ENCODE data around the gene OR13H1.
"Not testable (repeated sequence)": the region's sequence is repeated elsewhere in the genome, so short reads cannot be mapped to it uniquely, and the experiment has no call there.

OR13H1 gene, protein sequence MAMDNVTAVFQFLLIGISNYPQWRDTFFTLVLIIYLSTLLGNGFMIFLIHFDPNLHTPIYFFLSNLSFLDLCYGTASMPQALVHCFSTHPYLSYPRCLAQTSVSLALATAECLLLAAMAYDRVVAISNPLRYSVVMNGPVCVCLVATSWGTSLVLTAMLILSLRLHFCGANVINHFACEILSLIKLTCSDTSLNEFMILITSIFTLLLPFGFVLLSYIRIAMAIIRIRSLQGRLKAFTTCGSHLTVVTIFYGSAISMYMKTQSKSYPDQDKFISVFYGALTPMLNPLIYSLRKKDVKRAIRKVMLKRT

DNA sequence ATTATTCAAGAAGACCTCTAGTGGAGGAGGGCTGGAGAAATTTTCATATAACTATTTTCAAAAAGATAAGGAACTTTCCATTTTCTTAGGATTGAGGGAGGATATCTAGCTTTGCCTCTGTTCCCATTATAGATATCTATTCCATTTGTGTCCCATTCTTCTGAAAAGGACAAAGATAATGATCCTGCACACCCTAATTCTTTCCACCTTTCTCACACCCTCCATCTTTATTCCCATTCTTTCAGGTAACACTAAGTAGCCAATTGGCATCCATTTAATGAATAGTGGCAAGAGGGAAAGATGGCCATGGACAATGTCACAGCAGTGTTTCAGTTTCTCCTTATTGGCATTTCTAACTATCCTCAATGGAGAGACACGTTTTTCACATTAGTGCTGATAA lies at the start of gene OR13H1:
Gene OR13H1 (plus strand): TSS at position 301 of the 400 bp plus-strand sequence. CDS start 0 bp downstream, at position 301.
- DNase-seq (ENCODE audit: low read depth, low spot score) = no peak

DNA sequence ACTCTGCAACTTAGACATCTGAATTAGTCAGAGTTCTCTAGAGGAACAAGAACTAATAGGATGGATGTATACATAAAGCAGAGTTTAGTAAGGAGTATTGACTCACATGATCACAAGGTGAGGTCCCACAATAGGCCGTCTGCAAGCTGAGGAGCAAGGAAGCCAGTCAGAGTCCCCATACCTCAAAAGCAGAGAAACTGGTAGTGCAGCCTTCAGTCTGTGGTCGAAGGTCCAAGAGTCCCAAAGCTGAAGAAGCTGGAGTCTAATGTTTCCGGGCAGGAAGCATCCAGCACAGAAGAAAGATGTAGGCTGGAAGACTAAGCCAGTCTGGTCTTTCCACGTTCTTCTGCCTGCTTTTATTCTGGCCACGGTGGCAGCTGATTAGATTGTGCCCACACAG lies 42.3 kb upstream of the OR13H1 start:
- not testable (repeated sequence) for DNase-seq (ENCODE audit: low read depth, low spot score)

DNA sequence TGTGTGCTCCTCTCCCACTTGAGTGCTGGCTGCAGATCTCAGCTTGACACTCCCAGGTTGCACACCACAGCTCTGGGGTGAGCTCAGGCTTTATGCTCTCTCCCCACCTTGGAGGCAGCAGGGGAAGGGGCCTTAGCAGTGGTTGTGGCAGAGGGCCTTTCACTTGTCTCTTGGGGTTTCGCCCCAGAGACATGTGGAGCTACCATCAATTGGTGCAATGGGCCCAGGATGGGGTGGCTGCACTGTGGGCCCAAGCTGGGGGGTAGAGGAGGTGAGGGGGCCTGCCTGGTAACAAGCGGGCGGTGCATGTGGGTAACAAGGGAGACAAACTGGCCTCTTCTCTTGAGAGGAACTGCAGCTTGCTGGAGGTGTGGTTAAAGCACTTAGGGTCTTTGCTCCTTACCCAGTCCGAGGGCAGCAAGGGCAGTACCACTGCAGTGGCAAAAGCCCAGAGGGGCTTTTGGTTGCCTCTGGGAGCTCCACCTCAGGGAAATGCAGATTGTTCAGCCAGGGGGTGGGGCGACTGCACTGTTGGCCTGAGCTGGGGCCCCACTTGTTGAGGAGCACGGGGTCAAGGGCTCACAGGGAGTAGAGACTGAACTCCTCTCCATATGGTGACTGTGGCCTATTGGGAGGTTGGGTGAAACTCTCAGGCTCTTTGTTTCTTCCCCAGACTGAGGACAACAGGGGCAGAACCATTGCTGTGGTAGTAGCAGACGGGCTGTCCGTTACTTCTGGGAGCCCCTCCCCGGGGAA lies 30.5 kb upstream of the OR13H1 start:
- no peak for DNase-seq (ENCODE audit: low read depth, low spot score)

DNA sequence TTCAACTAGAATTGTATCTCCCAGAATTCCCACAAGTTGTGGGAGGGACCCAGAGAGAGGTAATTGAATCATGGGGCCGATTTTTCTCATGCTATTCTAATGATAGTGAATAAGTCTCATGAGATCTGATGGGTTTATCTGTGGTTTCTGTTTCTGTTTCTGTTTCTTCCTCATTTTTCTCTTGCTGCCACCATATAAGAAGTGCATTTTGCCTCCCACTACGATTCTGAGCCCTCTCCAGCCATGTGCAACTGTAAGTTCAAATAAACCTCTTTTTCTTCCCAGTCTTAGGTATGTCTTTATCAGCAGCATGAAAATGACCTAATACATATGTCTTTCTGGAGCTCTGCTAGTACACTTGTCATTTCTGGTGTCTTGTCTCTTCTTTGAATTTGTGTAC lies 22.1 kb upstream of the OR13H1 start:
- DNase-seq (ENCODE audit: low read depth, low spot score) = no peak

DNA sequence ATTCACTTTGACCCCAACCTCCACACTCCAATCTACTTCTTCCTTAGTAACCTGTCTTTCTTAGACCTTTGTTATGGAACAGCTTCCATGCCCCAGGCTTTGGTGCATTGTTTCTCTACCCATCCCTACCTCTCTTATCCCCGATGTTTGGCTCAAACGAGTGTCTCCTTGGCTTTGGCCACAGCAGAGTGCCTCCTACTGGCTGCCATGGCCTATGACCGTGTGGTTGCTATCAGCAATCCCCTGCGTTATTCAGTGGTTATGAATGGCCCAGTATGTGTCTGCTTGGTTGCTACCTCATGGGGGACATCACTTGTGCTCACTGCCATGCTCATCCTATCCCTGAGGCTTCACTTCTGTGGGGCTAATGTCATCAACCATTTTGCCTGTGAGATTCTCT lies 344 bp downstream of the OR13H1 start:
- DNase-seq (ENCODE audit: low read depth, low spot score) = peak; percentile 3

- DNase-seq (ENCODE audit: low read depth, low spot score) = no peak
Observed at GRCh38 chrX:131549011-131549410, 5.1 kb downstream of the OR13H1 start.

DNA sequence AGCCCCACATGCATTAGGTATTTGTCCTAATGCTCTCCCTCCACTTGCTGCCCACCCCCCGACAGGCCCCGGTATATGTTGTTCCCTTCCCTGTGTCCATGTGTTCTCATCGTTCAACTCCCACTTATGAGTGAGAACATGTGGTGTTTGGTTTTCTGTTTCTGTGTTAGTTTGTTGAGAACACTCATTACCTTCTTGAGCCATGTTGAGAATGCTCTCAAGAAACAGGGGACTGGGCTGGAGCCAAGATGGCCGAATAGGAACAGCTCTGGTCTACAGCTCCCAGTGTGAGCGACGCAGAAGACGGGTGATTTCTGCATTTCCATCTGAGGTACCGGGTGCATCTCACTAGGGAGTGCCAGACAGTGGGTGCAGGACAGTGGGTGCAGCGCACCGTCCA lies 8.6 kb downstream of the OR13H1 start:
- not testable (repeated sequence) for DNase-seq (ENCODE audit: low read depth, low spot score)

- no peak for DNase-seq (ENCODE audit: low read depth, low spot score)
Observed at GRCh38 chrX:131558562-131558961, 14.7 kb downstream of the OR13H1 start.

- DNase-seq (ENCODE audit: low read depth, low spot score) = no peak
Observed at GRCh38 chrX:131564553-131565229, 20.8 kb downstream of the OR13H1 start.

DNA sequence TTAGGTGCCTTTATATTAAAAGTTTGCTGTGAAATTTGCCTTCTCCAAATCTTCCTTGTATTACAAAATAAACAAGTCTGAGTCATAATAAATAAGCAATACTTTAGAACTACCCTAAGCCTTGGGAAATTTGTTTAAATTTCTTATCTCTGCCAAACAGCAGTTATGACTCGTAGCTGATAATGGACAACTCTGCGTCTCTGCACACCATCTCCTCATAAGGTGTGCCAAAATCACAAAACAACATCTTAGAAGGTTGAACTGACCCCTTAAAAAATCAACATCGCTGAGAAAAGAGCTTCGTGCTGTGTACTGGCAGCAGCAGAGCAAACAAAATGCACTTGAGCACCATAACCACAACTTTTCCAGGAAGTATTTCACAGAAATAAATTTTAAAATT lies 22.0 kb downstream of the OR13H1 start:
- no peak for DNase-seq (ENCODE audit: low read depth, low spot score)

DNA sequence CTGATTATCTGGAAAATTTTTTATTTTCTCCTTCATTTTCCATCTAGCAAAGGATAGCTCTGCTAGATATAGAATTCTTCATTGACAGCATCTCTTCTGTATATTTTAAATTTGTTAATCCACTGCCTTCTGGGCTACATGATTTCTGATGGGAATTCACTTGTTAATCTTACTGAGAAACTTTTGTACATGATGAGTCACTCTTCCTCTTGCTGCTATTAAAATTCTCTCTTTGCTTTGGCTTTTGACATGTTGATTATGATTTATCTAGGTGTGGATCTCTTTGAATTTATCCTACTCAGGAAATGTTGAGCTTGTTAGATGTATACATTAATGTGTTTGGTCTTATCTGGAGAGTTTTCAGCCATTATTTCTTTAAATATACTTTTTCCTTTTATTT lies 27.5 kb downstream of the OR13H1 start:
- no peak for DNase-seq (ENCODE audit: low read depth, low spot score)

DNA sequence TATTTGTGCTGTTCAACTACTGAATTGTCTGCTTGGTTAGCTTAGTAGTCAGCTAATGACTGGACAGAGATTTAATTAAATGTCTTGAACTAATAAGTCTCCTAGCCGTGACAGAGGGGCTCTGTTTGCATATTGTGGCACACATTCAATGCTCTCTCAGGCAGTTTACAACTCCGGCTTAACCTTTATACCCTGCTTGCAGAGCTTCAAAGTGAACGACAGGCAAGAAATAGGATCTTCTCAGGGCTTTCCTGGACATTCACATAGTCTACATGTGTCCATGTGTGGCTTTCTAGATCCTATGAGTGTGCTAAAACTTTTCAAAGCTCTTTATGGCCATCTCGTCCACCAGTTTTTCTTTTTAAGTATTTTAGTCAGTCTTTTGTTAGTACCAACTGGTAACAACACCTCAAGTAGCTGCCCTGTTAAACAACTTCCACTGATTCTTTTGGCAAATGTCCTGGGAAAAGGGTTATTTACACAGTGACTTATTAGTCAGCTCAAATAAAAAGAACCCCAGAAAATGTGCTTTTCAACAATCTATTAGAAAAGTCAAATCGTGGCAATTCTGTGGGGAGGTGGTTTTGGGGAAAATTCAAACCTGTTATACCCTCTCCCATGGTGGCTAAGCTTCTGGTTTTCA lies 28.6 kb downstream of the OR13H1 start:
- DNase-seq (ENCODE audit: low read depth, low spot score) = no peak

DNA sequence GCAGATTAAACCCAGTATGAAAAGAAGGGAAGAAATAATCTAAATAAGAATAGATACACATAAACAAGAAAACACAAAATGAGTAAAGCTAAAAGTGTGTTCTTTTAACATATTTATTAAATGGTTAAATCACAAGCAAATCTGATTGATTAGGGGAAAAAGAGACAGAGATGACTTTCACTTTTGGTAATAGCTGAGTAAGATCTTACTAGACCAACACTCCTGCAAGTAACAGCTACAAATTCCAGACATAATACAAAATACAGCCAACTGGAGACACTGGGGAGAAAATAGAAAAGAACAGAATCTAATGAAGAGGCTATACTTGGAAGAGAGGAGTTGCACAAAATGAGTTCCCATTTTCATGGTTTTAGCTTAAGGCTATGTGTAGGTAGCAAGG lies 33.5 kb downstream of the OR13H1 start:
- peak; percentile 18 for DNase-seq (ENCODE audit: low read depth, low spot score)

GRCh38 chrX:131577999-131578734 lies 34.3 kb downstream of the OR13H1 start:
- DNase-seq (ENCODE audit: low read depth, low spot score) = peak; percentile 56

- DNase-seq (ENCODE audit: low read depth, low spot score) = peak; percentile 89
Observed at GRCh38 chrX:131578735-131579367, 35.0 kb downstream of the OR13H1 start.

- DNase-seq (ENCODE audit: low read depth, low spot score) = peak; percentile 28
Observed at GRCh38 chrX:131588995-131589394, 45.1 kb downstream of the OR13H1 start.
